Prostate gland (tissue), 2 donors: ENCODE results near the gene MMS19. TPM values are rescaled to one million over a fixed set of nuclear protein-coding genes. Genes with fewer than 3 reads are reported as not detected.
A peak's percentile ranks its signal among the peaks of the same experiment; 100 is the strongest.

Experiments used
- DNase-seq: peaks from one replicate; pipeline ENCODE4 v3.0.0-alpha.2; 2019; ENCODE audit warnings: low spot score
- H3K27ac ChIP-seq, 2 donors: fragments of 200-600 bp; sonication (generic); 2 replicates each; pipeline ENCODE4 v1.5.1; 2017 to 2019
- H3K27me3 ChIP-seq: fragments of 200-600 bp; sonication (generic); replicated peaks from 2 replicates; pipeline ENCODE4 v1.5.1; 2019; ENCODE audit not compliant: insufficient read depth
- H3K36me3 ChIP-seq, 2 donors: fragments of 200-600 bp; sonication (generic); 1 replicate in 1 of 2; 2 replicates in 1 of 2; pipeline versions ENCODE4 v1.5.1 to v1.8.1; 2017 to 2019
- H3K4me1 ChIP-seq: fragments of 200-600 bp; sonication (generic); replicated peaks from 2 replicates; pipeline ENCODE4 v1.5.1; 2019
- H3K4me3 ChIP-seq, 2 donors: fragments of 200-600 bp; sonication (generic); 2 replicates each; pipeline ENCODE4 v1.5.1; 2017 to 2019
- H3K9me3 ChIP-seq: fragments of 200-600 bp; sonication (generic); 2 replicates; pipeline ENCODE4 v1.5.1; 2017
- CTCF ChIP-seq, 4 experiments: fragments of 200-600 bp in 2 of 4; fragments of 450-650 bp in 2 of 4; sonication (generic) in 2 of 4; IDR thresholded peaks; 1 replicate in 3 of 4; 2 replicates in 1 of 4; pipeline ENCODE4 v1.5.1; 2016 to 2019; ENCODE audit warnings: antibody characterized with exemption in 4 of 4, mild to moderate bottlenecking in 2 of 4, moderate library complexity in 2 of 4
- POLR2A ChIP-seq: fragments of 450-650 bp; IDR thresholded peaks from one replicate; pipeline ENCODE4 v1.6.1; 2016; ENCODE audit warnings: antibody characterized with exemption, mild to moderate bottlenecking
- POLR2AphosphoS5 ChIP-seq: sonication (generic); formaldehyde crosslinking; IDR thresholded peaks from one replicate; pipeline ENCODE4 v1.6.1; 2017; ENCODE audit warnings: antibody characterized with exemption
- WGBS: methylation state at CpG from one replicate; pipeline ENCODE4 v1.1.5; 2018; 5-methylcytosine and 5-hydroxymethylcytosine counted together
- intact Hi-C: fragments of 100-400 bp; cut with DNase I; formaldehyde crosslinking; loops from one replicate; pipeline ENCODE4 v1.14.2; 2022
- total RNA-seq, 2 donors: library from RNA; depleted of rRNA; stranded (reverse); fragments of >200 nt; gene quantifications; one replicate each; pipeline ENCODE4 v1.1.0, GENCODE V29; 2016

The MMS19 gene
- total RNA-seq, 2 donors from 2014 or later, result 41.5 to 207 TPM

- peaks cover 0 to 7% of the 10 kb centered on the region in 2 donors for H3K36me3 ChIP-seq
Measured at GRCh38 chr10:97452352-97452751, 45.9 kb downstream of the MMS19 start.

GRCh38 chr10:97451605-97452004, 46.6 kb downstream of the MMS19 start:
- no peak overlapping the region for H3K27ac ChIP-seq
- TF ChIP-seq CTCF (IDR thresholded peaks at IDR 0.05) (no peak), POLR2A (no peak), POLR2AphosphoS5 (no peak)
- intact Hi-C loops, result no loop called here

More at GRCh38 chr10:97452352-97452751, 45.9 kb downstream of the MMS19 start:
- no peak overlapping the region for H3K4me3 ChIP-seq
- no peak for TF ChIP-seq POLR2A
- TF ChIP-seq POLR2AphosphoS5, result no peak
- TF ChIP-seq CTCF (IDR thresholded peaks at IDR 0.05), result no peak
- no peaks in the 10 kb centered on the region for H3K9me3 ChIP-seq
- H3K27me3 ChIP-seq, result no peaks in the 10 kb centered on the region
- DNase-seq, result no peak
- intact Hi-C loops, result no loop called here
- no peak overlapping the region for H3K27ac ChIP-seq
- 89% methylated on average over 6 of the region's 6 CpGs for WGBS
- H3K4me1 ChIP-seq, result no peaks in the 10 kb centered on the region

GRCh38 chr10:97450828-97451227, 47.4 kb downstream of the MMS19 start:
- H3K27ac ChIP-seq, result no peak overlapping the region
- TF ChIP-seq POLR2AphosphoS5 (no peak), POLR2A (no peak), CTCF (IDR thresholded peaks at IDR 0.05) (no peak)
- H3K36me3 ChIP-seq, result peaks cover 0 to 7% of the 10 kb centered on the region in 2 donors
- no peaks in the 10 kb centered on the region for H3K9me3 ChIP-seq
- no peak for DNase-seq
- H3K27me3 ChIP-seq, result no peaks in the 10 kb centered on the region
- intact Hi-C loops, result no loop called here
- H3K4me1 ChIP-seq, result peaks cover 8% of the 10 kb centered on the region
- H3K4me3 ChIP-seq, result no peak overlapping the region
- WGBS, result 51% methylated on average over 2 of the region's 2 CpGs

More at GRCh38 chr10:97451605-97452004, 46.6 kb downstream of the MMS19 start:
- no peak for DNase-seq
- no peaks in the 10 kb centered on the region for H3K9me3 ChIP-seq
- no peaks in the 10 kb centered on the region for H3K27me3 ChIP-seq
- no peak overlapping the region for H3K4me3 ChIP-seq
- peaks cover 0 to 7% of the 10 kb centered on the region in 2 donors for H3K36me3 ChIP-seq
- peaks cover 7% of the 10 kb centered on the region for H3K4me1 ChIP-seq
- 94% methylated on average over 17 of the region's 17 CpGs for WGBS

GRCh38 chr10:97445722-97446639, 52.2 kb downstream of the MMS19 start, which contains the start of the genes EXOSC1 and ZDHHC16:
TSS of gene EXOSC1 (minus strand) at chr10:97446006. CDS start at chr10:97445985, 21 bp downstream.
TSS of gene ZDHHC16 (plus strand) at chr10:97446175. CDS start at chr10:97451676, 5,501 bp downstream.
- Histone ChIP-seq H3K27me3 (no peaks in the 10 kb centered on the region), H3K27ac (peak within 1 kb of the TSS; percentile 68 to 73), H3K4me1 (peaks cover 8% of the 10 kb centered on the region), H3K36me3 (no peaks in the 10 kb centered on the region), H3K4me3 (peak within 1 kb of the TSS; percentile 80 to 81), H3K9me3 (no peaks in the 10 kb centered on the region)
- peak; percentile 96 for DNase-seq
- intact Hi-C loops, result no loop called here
- TF ChIP-seq POLR2AphosphoS5 (peak; percentile 97), CTCF (IDR thresholded peaks at IDR 0.05) (peak in 2 of 4 experiments; percentile 28 to 36), POLR2A (peak; percentile 87)
- under 1% methylated on average over 66 of the region's 66 CpGs for WGBS
